SK-N-SH (cell line): Measurements from ENCODE around the gene MAP3K12. TPM values are rescaled to one million over a fixed set of nuclear protein-coding genes. Genes with fewer than 3 reads are reported as not detected.

Source experiments
- CTCF ChIA-PET: fragments of 300-600, 350-600 bp; formaldehyde crosslinking; extraction: SDS; loops from one replicate; lab custom pipeline; 2021; lab: Yijun Ruan, JAX
- POLR2A ChIA-PET: fragments of 350-600 bp; sonication (Branson Sonifier 250); formaldehyde crosslinking; extraction: SDS; loops from one replicate; lab custom pipeline; 2020; ENCODE audit warnings: antibody characterized with exemption, inconsistent platforms; lab: Yijun Ruan, JAX
- DNase-seq: peaks from one replicate; pipeline ENCODE4 v3.0.0; 2012
- H2AFZ ChIP-seq: fragments of 200-600 bp; sonication (generic); 2 replicates; pipeline ENCODE4 v1.8.1; 2016; ENCODE audit warnings: antibody characterized with exemption, mild to moderate bottlenecking, low read depth
- H3F3A ChIP-seq: fragments of 200-600 bp; sonication (generic); replicated peaks from 2 replicates; pipeline ENCODE3; 2016; ENCODE audit warnings: antibody characterized with exemption, mild to moderate bottlenecking; ENCODE audit not compliant: insufficient read depth
- H3K27ac ChIP-seq, 2 experiments: fragments of 200-500 bp in 1 of 2; fragments of 200-600 bp in 1 of 2; sonication (Bioruptor generic) in 1 of 2; sonication (generic), shearing (Covaris generic) in 1 of 2; 2 replicates each; pipeline versions ENCODE4 v1.5.1 to v1.6.1; 2014 to 2016; ENCODE audit warnings: low read depth in 2 of 2, inconsistent platforms in 1 of 2, low read length in 1 of 2, mild to moderate bottlenecking in 1 of 2, mixed read lengths in 1 of 2
- H3K27me3 ChIP-seq: fragments of 200-600 bp; sonication (generic), shearing (Covaris generic); 2 replicates; pipeline ENCODE4 v1.6.1; 2016; ENCODE audit warnings: mixed run types; ENCODE audit not compliant: insufficient read depth
- H3K36me3 ChIP-seq, 2 experiments: fragments of 200-500 bp in 1 of 2; fragments of 200-600 bp in 1 of 2; sonication (Bioruptor generic) in 1 of 2; sonication (generic) in 1 of 2; replicated peaks in 1 of 2; 2 replicates each; pipeline versions ENCODE3 to v1.5.1; 2014 to 2016; ENCODE audit warnings: low read length in 1 of 2, mild to moderate bottlenecking in 1 of 2; ENCODE audit not compliant: insufficient read depth in 2 of 2, control insufficient read depth in 1 of 2
- H3K4me1 ChIP-seq, 2 experiments: fragments of 200-500 bp in 1 of 2; fragments of 200-600 bp in 1 of 2; sonication (Bioruptor generic) in 1 of 2; sonication (generic), shearing (Covaris generic) in 1 of 2; 2 replicates each; pipeline versions ENCODE4 v1.5.1 to v1.6.1; 2014 to 2016; ENCODE audit warnings: low read depth in 1 of 2, low read length in 1 of 2, mixed run types in 1 of 2; ENCODE audit not compliant: insufficient read depth in 2 of 2, control insufficient read depth in 1 of 2
- H3K4me2 ChIP-seq: fragments of 200-600 bp; sonication (generic), shearing (Covaris generic); 2 replicates; pipeline ENCODE4 v1.6.1; 2017; ENCODE audit warnings: mixed run types
- H3K4me3 ChIP-seq, 2 experiments: fragments of 200-500 bp in 1 of 2; fragments of 200-600 bp in 1 of 2; sonication (Bioruptor generic) in 1 of 2; sonication (generic), shearing (Covaris generic) in 1 of 2; 2 replicates each; pipeline versions ENCODE4 v1.5.1 to v1.8.1; 2014 to 2016; ENCODE audit warnings: low read depth in 2 of 2, inconsistent platforms in 1 of 2, low read length in 1 of 2, mild to moderate bottlenecking in 1 of 2, mixed read lengths in 1 of 2, moderate library complexity in 1 of 2
- H3K79me2 ChIP-seq: fragments of 200-600 bp; sonication (generic); 2 replicates; pipeline ENCODE4 v1.8.1; 2017; ENCODE audit warnings: mild to moderate bottlenecking; ENCODE audit not compliant: insufficient read depth
- H3K9ac ChIP-seq: fragments of 200-600 bp; sonication (generic); 2 replicates; pipeline ENCODE4 v1.6.1; 2017; ENCODE audit warnings: mixed run types
- H3K9me2 ChIP-seq: fragments of 200-600 bp; sonication (generic); 2 replicates; pipeline ENCODE4 v1.6.1; 2017; ENCODE audit warnings: mixed run types
- H3K9me3 ChIP-seq: fragments of 200-600 bp; sonication (generic); 2 replicates; pipeline ENCODE4 v1.6.1; 2017; ENCODE audit warnings: mixed run types, mild to moderate bottlenecking, moderate library complexity
- H4K20me1 ChIP-seq: fragments of 200-600 bp; sonication (generic); 2 replicates; pipeline ENCODE4 v1.6.1; 2017; ENCODE audit warnings: mild to moderate bottlenecking, mixed run types; ENCODE audit not compliant: insufficient read depth
- ELF1 ChIP-seq: IDR thresholded peaks from 2 replicates; pipeline ENCODE4 v1.4.0; 2012
- FOSL2 ChIP-seq: IDR thresholded peaks from 2 replicates; pipeline ENCODE4 v1.4.0; 2012; ENCODE audit warnings: low read depth, mild to moderate bottlenecking, moderate library complexity, borderline replicate concordance
- FOXM1 ChIP-seq: IDR thresholded peaks from 2 replicates; pipeline ENCODE4 v1.4.0; 2012; ENCODE audit warnings: low read depth, mild to moderate bottlenecking
- JUND ChIP-seq: IDR thresholded peaks from 2 replicates; pipeline ENCODE4 v1.4.0; 2012
- MXI1 ChIP-seq: IDR thresholded peaks from 2 replicates; pipeline ENCODE4 v1.6.1; 2012; ENCODE audit warnings: mild to moderate bottlenecking, low read depth, low read length, improper control_type of control experiment
- NFIC ChIP-seq: IDR thresholded peaks from 2 replicates; pipeline ENCODE4 v1.4.0; 2012; ENCODE audit warnings: borderline replicate concordance
- POLR2AphosphoS5 ChIP-seq: IDR thresholded peaks from 2 replicates; pipeline ENCODE4 v1.6.1; 2012; ENCODE audit warnings: low read depth, low read length
- RFX5 ChIP-seq: IDR thresholded peaks from 2 replicates; pipeline ENCODE4 v1.6.1; 2012; ENCODE audit warnings: mild to moderate bottlenecking, improper control_type of control experiment, low read length
- SIN3A ChIP-seq: IDR thresholded peaks from 2 replicates; pipeline ENCODE4 v1.6.1; 2012; ENCODE audit warnings: low read depth, mild to moderate bottlenecking, low read length, moderate library complexity, borderline replicate concordance
- SMC3 ChIP-seq: IDR thresholded peaks from 2 replicates; pipeline ENCODE4 v1.6.1; 2012; ENCODE audit warnings: low read depth, low read length, improper control_type of control experiment
- TAF1 ChIP-seq: IDR thresholded peaks from 2 replicates; pipeline ENCODE4 v1.6.1; 2012; ENCODE audit warnings: low read depth, mild to moderate bottlenecking, low read length, moderate library complexity, borderline replicate concordance
- YY1 ChIP-seq: IDR thresholded peaks from 2 replicates; pipeline ENCODE4 v1.4.0; 2012; ENCODE audit warnings: low read depth, mild to moderate bottlenecking
- ZBTB33 ChIP-seq: IDR thresholded peaks from 2 replicates; pipeline ENCODE4 v1.4.0; 2012; ENCODE audit warnings: low read depth, borderline replicate concordance
- WGBS: methylation state at CpG from one replicate; pipeline ENCODE4 v1.1.6; 2017; ENCODE audit warnings: low lambda C conversion rate; 5-methylcytosine and 5-hydroxymethylcytosine counted together
- polyA plus RNA-seq, 3 experiments: library from polyadenylated mRNA; depleted of rRNA; stranded (reverse); fragments of >200 nt; gene quantifications; 2 replicates each; pipeline ENCODE4 v1.2.3, GENCODE V29; 2012
- TF ChIP-seq, protein P1 (sequence below): IDR thresholded peaks from 2 replicates; pipeline ENCODE4 v1.4.0; 2012; ENCODE audit warnings: low read depth, borderline replicate concordance
- TF ChIP-seq, protein P2 (sequence below): IDR thresholded peaks from 2 replicates; pipeline ENCODE4 v1.4.0; 2012; ENCODE audit warnings: low read depth

Gene MAP3K12
- polyA plus RNA-seq, 1 of the 3 experiments (the other 2 are of a cell fraction), result 57.6 TPM

DNA sequence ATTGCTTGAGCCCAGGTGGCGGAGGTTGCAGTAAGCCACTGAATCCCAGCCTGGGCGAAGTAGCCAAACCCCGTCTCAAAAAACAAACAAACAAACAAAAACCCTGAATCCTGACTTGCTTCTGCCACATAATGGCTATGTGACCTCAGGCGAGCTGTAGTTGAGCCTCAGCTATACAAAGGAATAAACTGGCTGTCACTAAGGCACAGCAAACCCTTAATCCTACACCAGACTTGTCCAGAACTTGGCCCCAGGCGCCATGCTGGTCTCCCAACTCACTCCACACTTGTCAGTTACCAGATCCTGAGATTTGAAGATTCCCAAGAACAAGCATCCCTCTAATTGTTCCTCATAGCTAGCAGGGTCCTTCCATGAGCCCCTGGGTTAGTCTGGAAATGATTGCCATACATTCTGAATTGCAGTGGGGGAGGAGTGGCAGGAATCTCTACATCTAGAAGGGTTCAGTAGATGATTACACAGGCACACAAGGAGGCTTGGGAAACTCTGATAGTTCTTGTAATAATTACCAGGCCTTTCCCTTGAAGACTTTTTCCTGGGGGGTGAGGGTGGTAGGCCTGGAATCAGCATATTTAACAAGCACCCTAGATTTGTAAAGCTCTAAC lies 9.9 kb downstream of the MAP3K12 start:
- peaks cover 16 to 20% of the 10 kb centered on the region in 2 experiments for H3K36me3 ChIP-seq
- no peak overlapping the region for H2AFZ ChIP-seq
- no peaks in the 10 kb centered on the region for H3K9me3 ChIP-seq
- ChIA-PET POLR2A (interaction anchor here (2.9 kb wide), 1 partner anchor 12 kb away, joined by 12 read pairs; the partner anchor contains the start of gene TARBP2), CTCF (interaction anchor here (1.2 to 1.9 kb wide), 5 partner anchors 11 to 54 kb away, joined by 3 to 6 read pairs (median 4); no protein-coding TSS in a partner anchor)
- no peak overlapping the region for H3K4me2 ChIP-seq
- H3K4me3 ChIP-seq, result no peak overlapping the region
- H3K4me1 ChIP-seq, result peaks cover 5 to 17% of the 10 kb centered on the region in 2 experiments; a peak in 3 of 4 replicates
- TF ChIP-seq MXI1, result no peak
- TF ChIP-seq FOXM1, result no peak
- TF ChIP-seq, protein P1, sequence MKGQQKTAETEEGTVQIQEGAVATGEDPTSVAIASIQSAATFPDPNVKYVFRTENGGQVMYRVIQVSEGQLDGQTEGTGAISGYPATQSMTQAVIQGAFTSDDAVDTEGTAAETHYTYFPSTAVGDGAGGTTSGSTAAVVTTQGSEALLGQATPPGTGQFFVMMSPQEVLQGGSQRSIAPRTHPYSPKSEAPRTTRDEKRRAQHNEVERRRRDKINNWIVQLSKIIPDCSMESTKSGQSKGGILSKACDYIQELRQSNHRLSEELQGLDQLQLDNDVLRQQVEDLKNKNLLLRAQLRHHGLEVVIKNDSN, result no peak
- no peak for TF ChIP-seq SMC3
- TF ChIP-seq YY1, result no peak
- TF ChIP-seq RFX5, result no peak
- TF ChIP-seq POLR2AphosphoS5, result no peak
- TF ChIP-seq JUND, result no peak
- TF ChIP-seq, protein P2, sequence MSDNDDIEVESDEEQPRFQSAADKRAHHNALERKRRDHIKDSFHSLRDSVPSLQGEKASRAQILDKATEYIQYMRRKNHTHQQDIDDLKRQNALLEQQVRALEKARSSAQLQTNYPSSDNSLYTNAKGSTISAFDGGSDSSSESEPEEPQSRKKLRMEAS, result no peak
- no peak for TF ChIP-seq ZBTB33
- H3F3A ChIP-seq, result peaks cover 29% of the 10 kb centered on the region
- H3K9ac ChIP-seq, result no peak overlapping the region
- H3K9me2 ChIP-seq, result no peaks in the 10 kb centered on the region
- DNase-seq, result no peak
- 91% methylated on average over 5 of the region's 5 CpGs for WGBS
- H3K27me3 ChIP-seq, result no peaks in the 10 kb centered on the region
- H4K20me1 ChIP-seq, result no peaks in the 10 kb centered on the region
- no peak overlapping the region for H3K27ac ChIP-seq
- peaks cover 48% of the 10 kb centered on the region; the same call in 1 of the 2 replicates for H3K79me2 ChIP-seq

DNA sequence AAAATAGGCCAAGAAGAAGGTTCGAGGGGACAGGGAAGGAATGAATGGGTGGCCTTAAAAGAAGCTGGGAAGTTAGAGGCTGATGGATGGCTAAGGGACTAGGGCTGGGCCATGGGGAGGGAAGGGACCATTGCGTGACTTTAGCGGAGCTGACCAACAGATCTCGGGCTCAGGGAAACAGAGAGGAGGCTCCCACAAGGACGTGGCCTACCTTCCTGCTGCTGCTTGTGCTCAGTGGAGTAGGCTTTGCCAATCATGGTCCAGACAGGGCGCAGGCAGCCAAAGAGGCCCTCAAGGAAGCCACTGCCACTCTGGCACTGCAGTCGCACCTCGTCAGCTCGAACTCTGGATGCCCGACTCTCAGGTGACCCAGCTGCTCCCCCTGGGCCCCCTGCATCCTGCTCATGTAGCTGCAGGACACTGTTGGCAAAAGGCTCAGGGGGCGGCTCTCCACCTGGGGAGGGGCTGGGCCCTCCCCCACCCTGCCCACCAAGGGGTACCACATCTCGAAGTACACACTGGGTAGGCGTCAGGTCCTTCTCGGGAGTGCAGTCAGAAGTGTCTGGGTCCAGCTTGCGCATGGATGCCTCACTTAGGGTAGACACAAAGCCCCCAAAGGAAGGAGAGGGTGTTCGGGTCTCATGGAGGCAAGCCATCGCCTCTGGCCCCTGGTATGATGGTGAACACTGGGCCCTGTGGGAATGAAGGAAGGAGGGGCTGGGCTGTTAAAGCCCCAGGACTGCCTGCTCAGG lies 12.3 kb downstream of the MAP3K12 start:
- no peaks in the 10 kb centered on the region for H3K9me2 ChIP-seq
- POLR2A ChIA-PET, result interaction anchor here (1.1 kb wide), 1 partner anchor 8 kb away, joined by 3 read pairs; no protein-coding TSS in a partner anchor
- H3K4me1 ChIP-seq, result peaks cover 0 to 2% of the 10 kb centered on the region in 2 experiments; a peak in 1 of 4 replicates
- H3K4me2 ChIP-seq, result no peak overlapping the region
- H3K9ac ChIP-seq, result no peak overlapping the region
- no peaks in the 10 kb centered on the region for H3K27me3 ChIP-seq
- CTCF ChIA-PET, result interaction anchor here (1.2 to 2.9 kb wide), 2 partner anchors 11 to 22 kb away, joined by 3 to 13 read pairs; no protein-coding TSS in a partner anchor
- H3K4me3 ChIP-seq, result no peak overlapping the region
- H3F3A ChIP-seq, result peaks cover 41% of the 10 kb centered on the region
- no peak for DNase-seq
- H4K20me1 ChIP-seq, result peaks cover 20% of the 10 kb centered on the region
- WGBS, result 93% methylated on average over 10 of the region's 17 CpGs
- no peaks in the 10 kb centered on the region for H3K9me3 ChIP-seq
- no peak overlapping the region; a peak in 1 of 4 replicates for H3K27ac ChIP-seq
- TF ChIP-seq SIN3A, result no peak
- no peak for TF ChIP-seq ELF1
- TF ChIP-seq FOSL2, result no peak
- no peak for TF ChIP-seq NFIC
- TF ChIP-seq TAF1, result no peak
- peaks cover 39 to 43% of the 10 kb centered on the region in 2 experiments for H3K36me3 ChIP-seq
- H3K79me2 ChIP-seq, result peaks cover 40% of the 10 kb centered on the region; the same call in 1 of the 2 replicates
- no peak overlapping the region for H2AFZ ChIP-seq
